GM19035 (cell line): ENCODE measurements around the gene RBM15B.

Experiments
- ATAC-seq: cut with Tn5 transposase; IDR thresholded peaks from one replicate; pipeline ENCODE4 v1.9.1; 2021; ENCODE audit not compliant: unreplicated experiment

RBM15B gene

GRCh38 chr3:51391566-51392354 is 675 bp downstream of the RBM15B start:
- peak; percentile 16 for ATAC-seq

- ATAC-seq = no peak
These were observed 1.5 kb downstream of the RBM15B start for GRCh38 chr3:51392355-51393133.

- no peak for ATAC-seq
These were observed 2.0 kb downstream of the RBM15B start for GRCh38 chr3:51393134-51393495.

- no peak for ATAC-seq
These were observed 2.5 kb downstream of the RBM15B start for GRCh38 chr3:51393564-51393963.

- no peak for ATAC-seq
These were observed 3.5 kb downstream of the RBM15B start for GRCh38 chr3:51394541-51394940.

- no peak for ATAC-seq
These were observed 4.6 kb downstream of the RBM15B start for GRCh38 chr3:51395493-51396213.

DNA sequence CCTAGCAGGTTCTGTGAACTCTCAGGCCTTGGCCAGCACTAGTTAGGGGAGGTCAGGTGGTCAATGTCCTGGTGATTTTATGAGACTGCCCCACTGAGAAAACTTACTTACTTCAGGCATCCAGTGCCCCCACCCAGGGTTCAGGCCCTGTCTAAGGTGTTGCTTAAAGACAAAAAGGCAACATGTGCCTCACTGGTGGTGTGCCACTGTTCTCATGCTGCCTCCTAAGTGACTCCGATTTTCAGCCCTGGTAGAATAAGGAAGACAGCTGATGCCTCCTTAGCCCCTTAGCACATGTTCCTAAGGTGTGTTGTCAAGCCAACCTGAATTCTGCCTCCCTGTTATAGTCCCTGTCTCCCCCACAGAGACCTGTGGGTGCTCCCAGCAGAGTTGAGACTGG is 5.3 kb downstream of the RBM15B start:
- ATAC-seq = no peak

DNA sequence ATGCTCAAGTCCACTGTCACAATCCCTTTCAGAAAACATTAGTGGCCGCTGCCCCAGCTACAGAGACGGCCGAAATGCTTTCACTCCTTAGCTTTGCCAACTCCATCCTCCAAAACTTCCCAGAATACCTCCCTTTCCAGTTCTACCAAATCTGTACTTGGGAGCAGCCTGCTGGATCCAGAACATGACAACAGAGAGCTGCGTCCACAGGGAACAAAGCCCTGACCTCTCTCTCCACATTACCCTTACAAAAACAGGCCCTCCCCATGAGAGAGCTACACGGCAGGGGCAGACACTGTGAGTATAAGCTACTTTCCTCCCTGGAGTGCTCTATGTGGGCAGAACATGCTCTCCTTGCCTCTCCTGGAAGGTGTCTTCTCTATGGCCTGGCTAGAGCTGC is 6.3 kb downstream of the RBM15B start:
- ATAC-seq = no peak

DNA sequence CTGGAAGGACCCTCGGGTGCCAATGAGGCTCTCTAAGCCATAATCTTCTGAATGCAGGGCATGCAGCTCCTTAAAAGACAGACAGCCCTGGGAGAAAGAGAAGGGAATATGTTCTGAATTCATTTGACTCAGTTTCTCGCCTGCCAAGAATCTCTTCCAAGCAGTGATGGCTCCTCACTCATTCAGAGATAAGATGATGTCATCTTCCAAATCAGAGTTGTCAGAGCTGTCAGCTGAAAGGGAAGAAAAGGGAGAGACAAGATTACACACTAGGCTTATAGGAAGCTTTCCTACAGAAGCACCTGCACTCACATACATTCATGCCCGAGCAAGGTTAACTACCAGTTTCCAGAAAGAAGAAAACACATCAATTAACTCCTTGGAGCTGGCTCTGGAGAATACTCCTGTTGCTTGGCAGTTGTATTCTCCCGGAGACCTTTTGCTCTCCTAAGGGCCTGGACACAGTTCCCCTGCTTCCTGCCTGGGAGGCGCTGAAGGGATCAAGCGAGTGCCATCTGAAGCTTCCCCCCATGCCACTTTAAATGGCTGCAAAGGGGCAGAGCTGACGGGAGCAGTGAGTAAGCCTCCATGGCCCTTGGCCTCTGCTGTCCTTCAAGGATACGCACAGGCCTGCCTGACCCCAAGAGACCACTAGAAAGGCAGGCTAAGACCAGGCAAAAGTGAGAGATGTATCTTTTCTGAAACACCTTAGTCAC is 7.7 kb downstream of the RBM15B start:
- no peak for ATAC-seq

GRCh38 chr3:51400166-51400565 is 9.1 kb downstream of the RBM15B start:
- ATAC-seq = no peak

DNA sequence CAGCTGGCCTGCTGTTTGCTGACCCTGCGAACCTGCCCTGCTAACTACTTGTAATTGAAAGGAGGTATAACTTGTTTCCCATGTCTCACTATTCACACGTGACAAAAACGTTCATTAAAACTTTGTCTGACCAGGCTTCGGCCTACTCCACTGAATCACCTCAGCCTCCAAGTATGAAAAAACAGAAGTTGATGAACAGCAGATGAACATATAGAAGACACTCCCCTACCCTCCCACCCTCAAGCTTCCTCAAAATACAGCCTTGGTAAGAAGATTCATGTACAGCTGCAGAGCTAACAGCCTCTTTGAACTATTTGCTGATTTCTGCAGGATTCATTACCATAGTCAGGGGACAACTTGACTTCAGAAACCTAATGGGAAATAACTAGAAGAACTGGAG is 10.7 kb downstream of the RBM15B start:
- no peak for ATAC-seq

DNA sequence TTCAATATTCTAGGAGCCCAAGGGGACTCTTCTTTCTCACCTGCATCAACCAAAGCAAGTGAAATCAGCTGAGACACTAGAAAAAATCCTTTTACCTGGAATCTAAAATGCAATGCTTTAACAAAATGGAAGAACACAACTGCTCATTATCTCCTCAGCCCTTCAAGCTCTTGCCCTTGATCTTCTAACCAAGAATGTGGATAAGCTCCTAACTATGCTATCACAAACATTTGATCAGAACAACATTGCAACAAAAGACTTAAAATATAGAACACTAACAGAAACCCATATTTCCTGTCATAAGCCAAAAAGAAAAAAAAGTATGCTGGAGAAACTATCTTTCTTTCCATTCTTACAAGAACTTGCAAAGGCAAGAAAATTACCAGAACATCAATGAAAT is 12.6 kb downstream of the RBM15B start:
- no peak for ATAC-seq

DNA sequence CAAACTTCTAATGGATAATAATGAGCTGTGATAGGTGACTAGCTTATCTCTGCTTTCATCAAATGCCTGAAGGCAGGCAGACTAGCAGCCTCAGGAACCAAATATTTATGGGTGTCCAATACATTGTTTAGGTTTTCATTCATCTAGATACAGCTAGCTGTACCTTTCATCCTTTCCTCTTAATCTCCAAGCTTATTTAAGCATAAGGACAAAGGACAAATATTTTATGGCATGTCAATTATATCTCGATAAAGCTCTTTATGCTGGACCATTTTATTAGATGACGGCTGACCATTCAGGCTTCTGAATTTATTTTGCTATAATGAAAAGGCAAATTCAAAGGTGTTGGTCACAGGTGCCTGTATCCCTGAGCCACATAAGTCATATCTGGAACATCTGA is 16.9 kb downstream of the RBM15B start:
- ATAC-seq = no peak

DNA sequence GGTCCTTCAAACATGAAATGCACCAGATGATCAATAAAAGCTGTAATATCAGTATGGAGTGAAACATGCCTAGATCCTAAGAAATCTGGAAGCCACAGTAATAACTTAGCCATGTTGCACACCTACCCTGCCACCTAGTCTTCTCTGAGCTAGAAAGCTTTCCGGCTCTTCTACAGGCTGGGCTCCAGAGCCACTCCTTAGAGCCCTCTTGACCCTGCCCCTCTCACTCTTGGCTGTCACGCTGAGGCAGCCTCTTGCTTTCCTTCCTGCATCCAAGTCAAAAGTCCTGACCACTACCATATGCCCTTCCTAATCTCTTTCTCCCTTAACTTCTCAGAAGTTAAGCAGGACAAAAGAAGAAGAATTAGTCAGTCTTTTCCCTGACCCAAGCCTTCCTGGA is 17.7 kb downstream of the RBM15B start:
- ATAC-seq = no peak

GRCh38 chr3:51422211-51422610 is 31.1 kb downstream of the RBM15B start:
- no peak for ATAC-seq

DNA sequence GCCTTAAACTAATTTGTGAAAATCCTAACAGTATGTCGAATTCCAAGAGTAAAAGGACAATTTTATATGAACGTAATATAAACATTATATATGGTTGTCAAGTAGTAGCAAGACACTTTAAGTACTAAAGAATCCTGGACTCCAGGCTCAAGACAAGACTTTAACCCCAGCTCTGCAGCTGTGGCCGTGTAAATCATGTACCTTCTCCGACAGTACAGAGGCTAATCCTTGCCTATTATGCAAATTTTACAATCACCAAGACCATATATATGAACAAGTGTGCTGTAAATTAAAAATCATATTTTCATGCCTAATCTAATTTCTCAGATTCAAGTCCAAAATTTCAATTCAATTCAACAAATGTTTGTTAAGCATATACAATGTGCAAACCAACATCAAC is 35.8 kb downstream of the RBM15B start:
- ATAC-seq = no peak

GRCh38 chr3:51429138-51429537 is 38.1 kb downstream of the RBM15B start:
- ATAC-seq = no peak

GRCh38 chr3:51434110-51434509 is 43.0 kb downstream of the RBM15B start:
- no peak for ATAC-seq

GRCh38 chr3:51434746-51435327 is 43.8 kb downstream of the RBM15B start:
- no peak for ATAC-seq

DNA sequence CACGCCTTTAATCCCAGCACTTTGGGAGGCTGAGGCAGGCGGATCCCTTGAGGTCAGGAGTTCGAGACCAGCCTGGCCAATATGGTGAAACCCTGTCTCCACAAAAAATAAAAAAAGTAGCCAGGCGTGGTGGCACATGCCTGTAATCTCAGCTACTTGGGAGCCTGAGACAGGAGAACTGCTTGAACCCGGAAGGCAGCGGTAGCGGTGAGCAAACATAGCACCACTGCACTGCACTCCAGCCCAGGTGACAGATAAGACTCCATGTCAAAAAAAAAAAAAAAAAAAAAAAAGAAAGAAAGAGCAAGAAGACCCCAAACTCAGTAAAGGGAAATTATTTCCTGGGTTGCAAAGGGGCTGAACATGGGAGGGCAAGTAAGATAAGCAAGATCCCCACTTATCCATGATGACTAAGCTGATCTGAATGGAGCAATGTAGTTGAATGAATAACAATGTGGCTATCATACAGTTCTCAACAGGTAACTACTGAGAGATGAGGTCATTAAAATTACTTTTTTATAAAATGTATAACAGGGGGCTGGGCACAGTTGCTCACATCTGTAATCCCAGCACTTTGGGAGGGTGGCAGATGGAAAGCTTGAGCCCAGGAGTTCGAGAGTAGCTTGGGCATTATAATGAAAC is 46.0 kb downstream of the RBM15B start:
- no peak for ATAC-seq
